Mammary epithelial cell (primary cell): Measurements from ENCODE around the gene ADAMTS17.

Experiments used
- CTCF ChIP-seq, 2 donors: IDR thresholded peaks in 1 of 2; conservative IDR thresholded peaks in 1 of 2; 2 replicates each; pipeline ENCODE4 v1.5.1; 2011 to 2012; ENCODE audit warnings: inconsistent platforms in 2 of 2, low read length in 2 of 2, mild to moderate bottlenecking in 2 of 2, control low read depth in 1 of 2, low read depth in 1 of 2; ENCODE audit not compliant: insufficient read depth in 1 of 2; ENCODE audit errors: extremely low read depth in 1 of 2
- EZH2 ChIP-seq: IDR thresholded peaks from 2 replicates; pipeline ENCODE4 v1.6.1; 2012; ENCODE audit warnings: low read length, inconsistent platforms, borderline replicate concordance

- TF ChIP-seq CTCF (conservative IDR thresholded peaks at IDR 0.05 in 1 of 2, IDR thresholded peaks at IDR 0.05 in 1 of 2; ENCODE audit: extremely low read depth in 1 of 2, insufficient read depth in 1 of 2, low read depth in 1 of 2, low read length in 2 of 2) (no peak), EZH2 (no peak)
Measured at GRCh38 chr15:100269831-100270230, 71.9 kb downstream of the ADAMTS17 start.
